Right ventricle myocardium inferior (tissue), 1 donor: ENCODE results near the gene FRMPD2. TPM values are rescaled to one million over a fixed set of nuclear protein-coding genes. Genes with fewer than 3 reads are reported as not detected.
A peak's percentile ranks its signal among the peaks of the same experiment; 100 is the strongest.
"Not testable (repeated sequence)": the region's sequence is repeated elsewhere in the genome, so short reads cannot be mapped to it uniquely, and the experiment has no call there.

ENCODE experiments used
- ATAC-seq: fragments of 200-7000 bp; cut with Tn5 transposase; one replicate; pipeline ENCODE4 v1.9.1; 2020; ENCODE audit warnings: mild to moderate bottlenecking, moderate library complexity
- DNase-seq: peaks from one replicate; pipeline ENCODE4 v3.0.0; 2021; ENCODE audit errors: missing footprints
- intact Hi-C: fragments of 100-400 bp; cut with DNase I; formaldehyde crosslinking; loops from one replicate; pipeline ENCODE4 v1.11.0; 2022
- total RNA-seq: library from RNA; stranded (reverse); fragmentation: NEBNext Ultra II Directional; extraction: Animal tissue kit (Norgen Biotek cat#: 25700); gene quantifications from one replicate; pipeline ENCODE4 v1.2.1, GENCODE V29; 2021
- donor health status: DM: no; HTN: yes; CAD: no; lungs with severe emphysema.

The FRMPD2 gene
- total RNA-seq, 1 donor from 2014 or later = not detected

GRCh38 chr10:48258105-48258504 lies 16.4 kb downstream of the FRMPD2 start:
- ATAC-seq (peak; percentile 17), DNase-seq (no peak)
- intact Hi-C loops = no loop called here

DNA sequence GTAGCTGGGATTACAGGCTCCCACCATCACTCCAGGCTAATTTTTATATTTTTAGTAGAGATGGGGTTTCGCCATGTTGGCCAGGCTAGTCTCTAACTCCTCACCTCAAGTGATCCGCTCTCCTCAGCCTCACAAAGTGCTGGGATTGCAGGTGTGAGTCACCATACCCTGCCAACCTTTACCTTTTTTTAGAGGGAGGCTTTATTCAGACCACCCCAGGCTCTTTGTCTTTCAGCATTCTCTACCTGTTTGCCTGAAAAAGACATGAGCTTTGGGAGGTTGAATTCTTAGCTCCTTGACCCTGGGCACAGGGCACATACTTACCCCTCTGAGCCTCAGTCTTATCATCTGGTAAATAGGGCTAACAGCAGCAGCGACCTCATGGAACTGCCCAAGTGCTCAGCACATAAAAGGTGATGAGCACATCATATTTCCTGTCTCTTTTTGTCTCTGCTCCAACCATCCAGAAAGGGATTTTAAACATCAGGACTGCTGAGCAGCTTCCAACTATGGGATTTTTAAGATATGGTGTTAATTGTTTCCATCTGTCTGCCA lies 17.0 kb downstream of the FRMPD2 start:
- DNase-seq (no peak), ATAC-seq (no peak)
- intact Hi-C loops = no loop called here

GRCh38 chr10:48255722-48256121 lies 18.8 kb downstream of the FRMPD2 start:
- ATAC-seq (no peak), DNase-seq (no peak)
- intact Hi-C loops = no loop called here

DNA sequence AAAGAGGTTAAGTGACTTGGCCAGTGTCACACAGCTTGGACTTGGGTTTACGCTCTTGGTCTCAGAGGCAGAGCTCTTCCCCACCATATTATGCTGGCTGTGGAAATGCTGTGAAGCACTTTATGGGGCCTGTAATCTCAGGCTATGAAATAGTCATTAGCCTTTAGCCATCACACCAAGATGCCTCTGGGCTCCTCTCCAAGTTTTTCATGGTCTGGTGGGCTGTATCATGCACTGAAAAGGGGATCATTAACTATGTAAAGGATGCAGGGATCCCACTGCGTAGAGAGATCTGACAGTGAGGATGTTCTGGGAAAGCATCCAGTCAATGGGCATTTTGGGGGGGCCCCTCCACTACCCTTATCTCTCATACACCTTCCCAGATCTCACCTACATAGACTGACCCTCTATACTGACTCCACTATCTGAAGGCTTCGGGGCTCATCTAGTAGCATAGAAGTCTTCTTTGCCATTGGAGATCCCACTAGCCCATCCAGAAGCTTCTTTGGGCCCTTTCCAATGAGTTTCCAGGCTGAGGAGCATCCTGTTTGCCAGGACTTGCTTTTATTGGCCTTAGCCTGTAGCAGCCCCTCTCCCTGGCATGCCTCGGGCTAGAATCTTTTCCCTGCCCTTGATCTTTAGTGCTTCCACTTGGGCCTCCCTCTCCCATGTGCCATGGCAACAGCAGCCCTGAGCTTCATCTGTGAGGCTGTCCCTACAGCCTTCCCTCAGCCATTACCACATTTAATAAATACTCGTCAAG lies 19.6 kb downstream of the FRMPD2 start:
- ATAC-seq (no peak), DNase-seq (no peak)
- intact Hi-C loops = no loop called here

- peak; percentile 49 for ATAC-seq
- intact Hi-C loops = no loop called here
- DNase-seq = no peak
These were observed 20.4 kb downstream of the FRMPD2 start for GRCh38 chr10:48253970-48254657.

DNA sequence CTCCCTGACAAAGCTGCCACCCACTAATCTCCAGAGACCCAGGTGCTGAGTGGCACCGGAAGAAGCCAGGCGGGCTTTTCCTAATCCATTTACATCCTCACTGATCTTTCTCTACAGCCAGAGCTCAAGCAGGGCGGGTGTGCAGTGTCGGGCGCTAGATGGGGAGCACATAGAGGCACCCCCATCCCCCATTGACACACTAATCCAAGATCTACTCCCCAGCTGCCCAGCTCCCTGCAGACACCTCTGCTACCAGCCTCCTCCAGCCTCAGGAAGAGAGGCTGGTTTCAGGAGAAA lies 22.2 kb downstream of the FRMPD2 start:
- intact Hi-C loops = no loop called here
- DNase-seq (no peak), ATAC-seq (no peak)

DNA sequence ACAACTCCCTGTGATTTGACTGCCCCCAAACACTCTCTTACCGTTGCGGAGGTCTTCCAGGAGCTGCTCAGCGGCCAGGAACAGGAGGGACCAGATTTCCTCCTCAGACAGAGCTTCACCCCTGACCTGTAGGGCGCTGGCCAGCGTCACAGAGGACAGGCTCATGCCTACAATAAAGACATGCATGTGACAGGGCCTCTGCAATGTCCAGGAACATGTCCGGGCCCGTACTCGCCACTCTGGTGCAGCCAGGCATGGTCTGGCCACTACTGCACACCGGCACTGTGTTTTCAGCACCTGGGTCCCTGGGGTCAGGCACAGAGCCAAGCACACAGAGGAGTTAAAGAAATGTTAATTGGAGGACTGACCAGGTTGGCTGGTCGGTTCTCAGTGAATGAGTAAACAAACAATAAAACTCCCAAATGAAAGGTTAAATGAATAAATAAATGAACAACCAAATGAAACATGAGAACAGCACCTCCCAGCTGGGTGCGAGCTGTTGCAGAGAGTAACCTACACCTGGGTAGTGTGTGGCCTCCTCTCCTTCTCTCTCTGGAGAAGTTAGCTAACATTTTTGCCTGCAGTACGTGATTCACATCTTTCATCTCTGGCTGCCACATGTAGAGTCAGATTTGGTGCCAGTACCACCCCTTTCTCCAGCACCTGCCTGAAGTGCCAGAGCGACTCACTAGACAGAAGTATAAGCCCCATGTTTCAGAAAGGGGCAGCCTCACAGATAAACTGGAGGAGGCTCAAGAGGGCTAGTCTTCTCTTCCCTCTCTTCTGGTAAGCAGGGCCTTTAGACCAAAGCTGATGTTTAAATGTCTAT lies 22.8 kb downstream of the FRMPD2 start:
- ATAC-seq (peak; percentile 25), DNase-seq (no peak)
- intact Hi-C loops = no loop called here

GRCh38 chr10:48251152-48251524 lies 23.4 kb downstream of the FRMPD2 start:
- ATAC-seq (peak; percentile 44), DNase-seq (no peak)
- intact Hi-C loops = no loop called here

- no peak for DNase-seq
- intact Hi-C loops = no loop called here
These were observed 24.6 kb downstream of the FRMPD2 start for GRCh38 chr10:48249763-48250351.

DNA sequence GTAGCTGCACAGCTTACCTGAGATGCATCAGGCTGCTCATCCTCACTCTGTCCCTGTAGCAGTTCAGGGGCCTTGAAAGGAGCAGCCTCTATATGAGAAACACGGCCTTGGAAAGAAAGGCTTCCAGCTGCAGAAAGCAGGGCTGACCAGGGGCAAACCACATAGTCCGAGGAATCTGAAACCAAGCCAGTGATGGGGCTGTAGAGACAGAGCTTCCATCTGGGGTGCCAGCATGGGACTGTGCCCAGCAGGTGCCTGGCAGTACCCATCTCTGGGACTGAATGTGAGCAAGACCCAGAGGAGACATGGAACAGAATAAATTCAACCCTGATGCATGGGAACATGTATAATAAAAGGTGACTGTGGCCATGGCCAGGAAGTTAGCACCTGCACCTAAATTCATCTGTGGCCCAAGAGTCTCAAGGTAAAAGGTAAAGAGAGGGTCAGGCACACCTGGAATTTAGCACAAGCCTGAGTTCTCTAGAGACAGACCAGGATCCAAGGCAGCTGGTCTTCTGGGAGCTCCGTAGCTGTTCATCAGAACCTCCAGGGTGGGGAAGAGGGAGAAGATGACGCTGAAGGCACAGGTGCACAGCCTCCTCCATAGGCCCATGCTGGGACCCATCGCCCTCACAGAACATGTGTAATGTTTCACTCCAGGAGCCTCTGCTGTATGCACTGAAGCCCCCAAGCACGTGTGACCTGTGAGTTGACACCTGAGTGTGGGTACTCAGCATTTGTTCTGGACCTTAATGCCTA lies 25.3 kb downstream of the FRMPD2 start:
- no peak for ATAC-seq
- intact Hi-C loops = no loop called here

More at GRCh38 chr10:48249763-48250351, 24.6 kb downstream of the FRMPD2 start:
- ATAC-seq = no peak

GRCh38 chr10:48248462-48248861 lies 26.0 kb downstream of the FRMPD2 start:
- peak; percentile 60 for ATAC-seq
- intact Hi-C loops = no loop called here
- no peak for DNase-seq

More for the DNA sequence above, 25.3 kb downstream of the FRMPD2 start:
- DNase-seq = no peak

DNA sequence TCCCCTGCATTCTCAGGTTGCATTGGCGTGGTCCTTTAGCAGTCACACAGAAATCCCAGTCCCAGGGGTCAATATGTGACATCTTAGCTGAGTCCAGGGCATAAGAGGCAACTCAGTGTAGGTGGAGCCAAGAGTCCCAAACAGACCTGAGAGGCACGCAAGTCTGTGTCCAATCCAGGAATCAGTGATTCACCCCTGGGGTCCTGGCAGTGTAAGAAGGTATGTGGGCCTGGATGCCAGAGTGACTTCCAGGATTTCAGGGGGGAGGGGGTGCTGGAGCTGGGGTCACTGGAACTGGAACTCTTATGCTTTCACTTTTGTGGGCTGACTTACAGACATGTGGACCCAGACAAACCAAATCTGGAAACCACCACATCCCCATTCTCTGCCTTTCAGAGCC lies 26.8 kb downstream of the FRMPD2 start:
- ATAC-seq = peak; percentile 15
- no peak for DNase-seq
- intact Hi-C loops = no loop called here

- DNase-seq (no peak), ATAC-seq (no peak)
- intact Hi-C loops = no loop called here
These were observed 28.0 kb downstream of the FRMPD2 start for GRCh38 chr10:48246501-48246900.

DNA sequence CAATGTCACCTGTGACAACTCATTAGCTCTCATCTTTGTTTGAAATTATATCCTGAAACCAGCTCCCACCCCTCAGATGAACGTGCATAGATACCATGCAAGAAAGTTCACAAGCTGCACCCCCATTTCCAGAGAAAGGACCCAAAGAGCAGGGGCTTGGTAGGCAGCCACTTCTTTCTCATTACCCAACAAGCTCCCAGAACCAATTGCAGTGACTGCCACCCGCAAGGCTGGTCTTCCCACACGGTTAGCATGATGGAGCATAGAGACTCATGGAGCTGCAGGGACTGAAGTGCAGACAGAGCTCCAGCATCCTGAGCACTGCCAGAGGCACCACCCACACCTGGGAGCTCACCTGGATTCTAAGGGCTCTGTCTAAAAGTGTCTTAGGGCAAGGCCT lies 28.5 kb downstream of the FRMPD2 start:
- intact Hi-C loops = no loop called here
- ATAC-seq (no peak), DNase-seq (no peak)

DNA sequence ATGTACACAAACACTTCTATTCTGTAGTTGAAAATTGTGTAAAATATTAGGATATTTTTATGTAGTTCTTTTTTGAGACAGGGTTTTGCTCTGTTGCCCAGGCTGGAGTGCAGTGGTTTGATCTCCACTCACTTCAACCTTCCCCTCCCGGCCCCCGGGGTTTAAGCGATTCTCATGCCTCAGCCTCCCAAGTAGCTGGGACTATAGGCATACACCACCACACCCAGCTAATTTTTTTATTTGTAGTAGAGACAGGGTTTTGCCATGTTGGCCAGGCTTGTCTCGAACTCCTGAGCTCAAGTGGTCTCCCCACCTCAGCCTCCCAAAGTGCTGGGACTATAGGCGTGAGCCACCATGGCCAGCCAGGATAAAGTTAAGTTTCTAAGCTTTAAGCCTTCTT lies 30.6 kb downstream of the FRMPD2 start:
- ATAC-seq, intact Hi-C loops: not testable (repeated sequence)

DNA sequence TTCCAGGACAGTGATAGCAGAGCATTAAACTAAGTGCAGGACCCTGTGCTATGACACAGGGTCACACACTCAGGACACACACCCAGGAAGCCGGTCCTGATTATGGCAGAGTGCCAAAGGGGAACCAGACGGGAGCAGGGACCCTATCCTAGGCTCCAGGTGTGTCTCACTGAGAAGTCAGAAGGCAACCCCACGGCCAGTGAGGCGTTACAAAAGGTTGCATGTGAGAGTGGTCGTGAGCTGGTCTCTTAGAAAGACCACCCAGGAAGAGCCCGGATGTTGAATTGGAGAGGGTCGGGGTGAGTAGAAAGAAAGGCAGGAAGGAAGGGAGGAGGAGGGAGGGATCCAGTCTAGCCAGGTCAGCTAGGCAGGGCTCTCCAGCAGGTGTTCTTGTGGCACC lies 31.0 kb downstream of the FRMPD2 start:
- intact Hi-C loops = no loop called here
- ATAC-seq (no peak), DNase-seq (no peak)

More for the DNA sequence above, 30.6 kb downstream of the FRMPD2 start:
- DNase-seq = not testable (repeated sequence)

DNA sequence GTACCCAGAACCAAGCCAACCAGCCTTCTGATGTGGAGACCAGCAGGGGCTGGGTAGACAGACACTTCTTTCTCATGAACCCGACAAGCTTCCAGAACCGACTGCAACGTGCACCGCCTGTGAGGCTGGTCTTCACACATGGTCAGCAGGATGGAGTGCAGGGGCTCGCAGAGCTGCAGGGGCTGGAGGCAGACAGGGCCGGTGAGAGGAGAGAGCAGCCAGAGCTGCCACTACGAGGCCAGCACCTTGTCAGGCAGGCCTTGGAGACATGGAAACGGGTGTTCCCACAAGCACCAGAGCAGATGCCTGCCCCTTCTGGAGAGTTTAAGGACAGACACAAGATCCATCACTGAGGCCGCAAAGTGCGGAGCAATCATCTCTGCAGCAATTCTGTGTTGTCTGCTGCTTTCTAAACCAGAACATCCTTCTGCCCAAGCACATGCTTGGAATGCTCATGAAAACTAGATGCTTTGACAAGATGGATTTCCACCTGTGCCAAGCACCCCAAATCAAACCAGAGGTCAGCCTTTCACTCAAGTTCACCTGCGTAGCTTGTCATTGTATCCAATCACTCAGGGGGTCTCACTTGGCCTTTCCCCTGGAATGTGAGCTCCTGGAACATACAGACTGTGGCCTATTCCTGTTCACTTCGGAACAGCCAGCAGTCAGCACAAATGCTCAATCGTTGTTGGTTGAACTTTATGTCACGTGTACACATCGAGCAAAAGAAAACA lies 32.2 kb downstream of the FRMPD2 start:
- intact Hi-C loops = no loop called here
- ATAC-seq = no peak
- DNase-seq = no peak

DNA sequence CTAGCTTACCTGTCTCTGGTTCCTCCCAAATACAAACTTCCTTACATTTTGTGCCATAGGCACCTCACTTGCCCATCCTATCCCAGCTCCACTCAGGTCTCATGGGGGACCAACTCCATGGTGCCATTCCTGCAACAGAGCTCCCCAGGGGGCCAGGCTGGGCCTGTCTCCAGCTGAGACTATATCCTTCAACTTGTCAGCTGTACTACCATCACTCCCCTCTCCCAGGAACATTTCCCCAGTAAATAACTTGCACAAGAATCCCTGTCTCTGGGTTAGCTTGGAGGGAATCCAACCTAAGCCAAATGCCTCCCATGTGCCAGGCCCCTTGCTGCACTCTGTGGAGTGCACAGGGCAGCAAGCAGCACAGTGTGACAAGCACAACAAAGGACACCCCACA lies 33.2 kb downstream of the FRMPD2 start:
- ATAC-seq = peak; percentile 36

More for the DNA sequence above, 33.2 kb downstream of the FRMPD2 start:
- intact Hi-C loops = no loop called here
- no peak for DNase-seq
